T-helper 17 cell (primary cell): ENCODE data around the gene ANGPTL4. TPM values are rescaled to one million over a fixed set of nuclear protein-coding genes. Genes with fewer than 3 reads are reported as not detected.

Experiments used
- ATAC-seq: fragments of 150-1000 bp; cut with Tn5 transposase; 2 replicates; pipeline ENCODE4 v1.10.0; 2021; ENCODE audit warnings: mild to moderate bottlenecking, moderate library complexity
- DNase-seq, 3 donors: peaks; one replicate each; pipeline versions ENCODE4 v3.0.0 to v3.0.0-alpha.2; 2020 to 2021
- H3K9me3 ChIP-seq: one replicate; pipeline ENCODE4 v1.7.0; 2013; ENCODE audit warnings: low read length, mild to moderate bottlenecking; ENCODE audit not compliant: control insufficient read depth, poor library complexity, severe bottlenecking
- H3K27ac Mint-ChIP-seq: one replicate; pipeline ENCODE4 v1.8.0; 2022; ENCODE audit warnings: mild to moderate bottlenecking, moderate library complexity, mixed read lengths
- H3K27me3 Mint-ChIP-seq: one replicate; pipeline ENCODE4 v1.8.0; 2022; ENCODE audit warnings: mixed read lengths
- H3K36me3 Mint-ChIP-seq: one replicate; pipeline ENCODE4 v1.8.0; 2022; ENCODE audit warnings: low read depth, mixed read lengths
- H3K4me1 Mint-ChIP-seq: one replicate; pipeline ENCODE4 v1.8.0; 2022; ENCODE audit warnings: mild to moderate bottlenecking, mixed read lengths
- H3K4me3 Mint-ChIP-seq: one replicate; pipeline ENCODE4 v1.8.0; 2022; ENCODE audit warnings: mild to moderate bottlenecking, moderate library complexity, mixed read lengths
- total RNA-seq, 4 donors: library from RNA in 2 of 4; stranded (reverse) in 2 of 4; gene quantifications; one replicate each; pipeline ENCODE4 v1.2.3 and lab custom pipeline; 2022 to 2026

Gene ANGPTL4
- total RNA-seq, 2 donors from 2014 or later: not detected

GRCh38 chr19:8393192-8393870 lies 29.4 kb downstream of the ANGPTL4 start:
- DNase-seq (no peak), ATAC-seq (no peak)
- H3K9me3 ChIP-seq: no peaks in the 10 kb centered on the region
- H3K27me3 Mint-ChIP-seq: no peaks in the 10 kb centered on the region
- H3K27ac Mint-ChIP-seq: no peak overlapping the region
- no peaks in the 10 kb centered on the region for H3K36me3 Mint-ChIP-seq
- peaks cover 29% of the 10 kb centered on the region for H3K4me1 Mint-ChIP-seq
- H3K4me3 Mint-ChIP-seq: no peak overlapping the region

GRCh38 chr19:8393871-8394250 lies 29.9 kb downstream of the ANGPTL4 start:
- Mint-ChIP-seq H3K27me3 (no peaks in the 10 kb centered on the region), H3K27ac (no peak overlapping the region), H3K4me3 (peak overlapping the region; percentile 49), H3K4me1 (peaks cover 29% of the 10 kb centered on the region), H3K36me3 (no peaks in the 10 kb centered on the region)
- no peak for DNase-seq
- no peaks in the 10 kb centered on the region for H3K9me3 ChIP-seq
- ATAC-seq: no peak

GRCh38 chr19:8395621-8396082 lies 31.7 kb downstream of the ANGPTL4 start:
- Mint-ChIP-seq H3K27me3 (no peaks in the 10 kb centered on the region), H3K27ac (peak overlapping the region; percentile 96), H3K4me3 (no peak overlapping the region), H3K36me3 (peaks cover 3% of the 10 kb centered on the region), H3K4me1 (peaks cover 28% of the 10 kb centered on the region)
- no peaks in the 10 kb centered on the region for H3K9me3 ChIP-seq
- no peak for DNase-seq
- ATAC-seq: no peak

DNA sequence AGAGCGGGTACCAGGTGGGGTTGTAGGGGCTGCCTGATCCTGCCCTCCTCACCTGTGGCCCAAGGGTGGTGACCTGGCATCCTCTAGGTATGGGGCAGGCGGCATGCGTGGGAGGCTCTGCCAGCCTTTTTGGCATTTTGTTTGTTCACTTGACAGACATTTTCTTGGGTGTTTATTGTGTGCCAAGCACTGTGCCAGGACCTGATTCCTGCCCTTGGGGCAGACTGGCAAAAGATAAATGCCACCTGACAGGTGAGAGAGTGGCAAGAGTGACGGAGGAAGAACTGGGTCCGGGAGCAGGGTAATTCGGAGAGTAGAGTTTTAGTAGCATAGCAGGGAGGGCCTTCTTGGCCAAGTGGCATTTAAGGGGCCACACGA lies 32.2 kb downstream of the ANGPTL4 start:
- Mint-ChIP-seq H3K4me3 (no peak overlapping the region), H3K27me3 (no peaks in the 10 kb centered on the region), H3K27ac (peak overlapping the region; percentile 96), H3K36me3 (peaks cover 3% of the 10 kb centered on the region), H3K4me1 (peaks cover 28% of the 10 kb centered on the region)
- ATAC-seq (no peak), DNase-seq (no peak)
- no peaks in the 10 kb centered on the region for H3K9me3 ChIP-seq

DNA sequence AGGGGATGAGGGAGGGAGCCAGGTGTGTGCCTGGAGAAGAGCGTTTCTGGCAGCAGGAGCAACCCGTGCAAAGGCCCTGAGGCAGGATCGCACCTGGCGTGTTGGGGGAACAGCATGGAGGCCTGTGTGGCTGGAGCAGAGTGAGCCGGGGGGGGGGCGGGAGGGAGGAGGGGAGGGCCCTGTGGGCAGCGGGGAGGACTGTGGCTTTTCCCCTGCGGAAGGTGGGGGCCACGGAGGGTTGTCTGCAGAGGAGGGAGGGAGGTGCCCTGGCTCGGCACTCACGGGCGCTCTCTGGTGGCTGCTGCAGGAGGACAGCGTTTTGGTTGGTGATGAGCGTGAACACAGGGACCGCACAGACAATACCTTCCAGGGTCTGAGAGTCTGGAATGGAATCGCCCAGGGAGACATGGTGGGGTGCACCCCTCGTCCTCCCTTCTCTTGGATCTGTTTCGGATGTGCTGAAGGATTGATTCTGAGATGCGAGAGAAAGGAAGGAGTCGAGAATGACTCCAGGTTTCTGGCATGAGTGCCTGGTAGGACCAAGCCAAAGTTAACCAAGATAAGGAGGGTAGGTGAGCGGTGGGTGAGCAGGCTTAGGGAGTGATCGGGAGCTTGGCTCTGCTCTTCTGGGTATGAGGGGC lies 32.7 kb downstream of the ANGPTL4 start:
- Mint-ChIP-seq H3K36me3 (peaks cover 3% of the 10 kb centered on the region), H3K27me3 (no peaks in the 10 kb centered on the region), H3K27ac (peak overlapping the region; percentile 96), H3K4me3 (peak overlapping the region; percentile 41), H3K4me1 (peaks cover 26% of the 10 kb centered on the region)
- peak; percentile 64 to 75 (median 68) for DNase-seq
- ATAC-seq: peak; percentile 95
- H3K9me3 ChIP-seq: no peaks in the 10 kb centered on the region

- no peaks in the 10 kb centered on the region for H3K27me3 Mint-ChIP-seq
- DNase-seq: no peak
- peak overlapping the region; percentile 96 for H3K27ac Mint-ChIP-seq
- H3K36me3 Mint-ChIP-seq: peaks cover 4% of the 10 kb centered on the region
- H3K9me3 ChIP-seq: no peaks in the 10 kb centered on the region
- no peak overlapping the region for H3K4me3 Mint-ChIP-seq
- no peak for ATAC-seq
- H3K4me1 Mint-ChIP-seq: peaks cover 25% of the 10 kb centered on the region
Observed at GRCh38 chr19:8397271-8397670, 33.3 kb downstream of the ANGPTL4 start.

DNA sequence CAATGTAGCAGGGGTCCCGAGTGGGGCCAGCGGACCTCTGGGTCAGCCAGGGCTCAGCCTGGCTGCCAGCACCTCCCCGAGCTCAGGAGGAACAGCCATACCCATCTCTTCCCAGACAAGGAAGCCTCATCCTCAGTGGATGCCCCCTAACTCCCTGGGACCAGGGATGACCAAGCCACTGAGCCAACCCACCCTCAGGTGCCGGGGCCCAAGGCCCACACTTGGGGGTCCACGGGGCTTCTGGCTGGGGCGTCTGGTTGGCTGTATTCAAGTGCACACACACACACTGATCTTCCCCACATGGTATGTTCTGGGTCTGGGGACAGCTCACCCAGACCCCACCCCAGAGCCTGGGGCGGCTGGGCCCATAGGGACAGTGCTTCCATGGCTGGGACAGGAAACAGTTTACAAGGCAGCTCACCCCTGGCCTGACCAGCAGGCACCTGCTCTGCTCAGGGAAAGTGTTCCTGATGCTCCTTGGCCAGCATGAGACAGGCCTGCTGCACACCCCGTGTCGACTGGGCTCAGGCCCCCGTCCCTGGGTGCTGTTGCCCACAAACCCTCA lies 33.9 kb downstream of the ANGPTL4 start:
- DNase-seq: no peak
- H3K27me3 Mint-ChIP-seq: no peaks in the 10 kb centered on the region
- no peak for ATAC-seq
- H3K36me3 Mint-ChIP-seq: peaks cover 4% of the 10 kb centered on the region
- no peak overlapping the region for H3K4me3 Mint-ChIP-seq
- no peaks in the 10 kb centered on the region for H3K9me3 ChIP-seq
- peaks cover 25% of the 10 kb centered on the region for H3K4me1 Mint-ChIP-seq
- H3K27ac Mint-ChIP-seq: no peak overlapping the region

DNA sequence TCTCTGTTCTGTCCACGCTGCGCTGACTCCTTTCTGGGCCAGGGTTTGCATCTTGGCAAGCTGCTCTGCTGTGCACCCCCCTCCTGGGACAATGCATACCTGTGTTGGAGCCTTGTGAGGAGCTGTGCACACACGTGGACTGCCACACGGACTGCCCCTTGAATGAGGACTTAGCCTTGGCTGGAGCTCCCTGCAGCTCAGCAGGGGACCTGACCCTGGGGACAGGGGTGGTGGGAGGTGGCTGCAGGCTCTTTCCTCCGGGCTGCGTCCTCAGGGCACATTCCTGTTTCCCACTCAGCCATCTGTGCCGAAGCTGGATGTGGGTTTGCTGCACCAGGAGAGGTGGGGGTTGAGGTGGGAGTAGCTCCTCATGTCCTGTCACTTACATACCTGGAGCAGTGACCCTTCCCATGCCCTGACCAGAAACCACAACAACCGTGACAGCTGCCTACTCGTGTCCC lies 34.4 kb downstream of the ANGPTL4 start:
- H3K36me3 Mint-ChIP-seq: peaks cover 4% of the 10 kb centered on the region
- peaks cover 20% of the 10 kb centered on the region for H3K4me1 Mint-ChIP-seq
- no peaks in the 10 kb centered on the region for H3K27me3 Mint-ChIP-seq
- no peaks in the 10 kb centered on the region for H3K9me3 ChIP-seq
- ATAC-seq: no peak
- H3K27ac Mint-ChIP-seq: no peak overlapping the region
- no peak overlapping the region for H3K4me3 Mint-ChIP-seq
- no peak for DNase-seq

- Mint-ChIP-seq H3K27me3 (no peaks in the 10 kb centered on the region), H3K36me3 (peaks cover 6% of the 10 kb centered on the region), H3K27ac (no peak overlapping the region), H3K4me3 (no peak overlapping the region), H3K4me1 (peaks cover 19% of the 10 kb centered on the region)
- ATAC-seq: no peak
- DNase-seq: no peak
- no peaks in the 10 kb centered on the region for H3K9me3 ChIP-seq
Observed at GRCh38 chr19:8399681-8400188, 35.8 kb downstream of the ANGPTL4 start.

- ATAC-seq (no peak), DNase-seq (no peak)
- Mint-ChIP-seq H3K4me1 (peaks cover 8% of the 10 kb centered on the region), H3K4me3 (no peak overlapping the region), H3K27ac (no peak overlapping the region), H3K27me3 (no peaks in the 10 kb centered on the region), H3K36me3 (peaks cover 6% of the 10 kb centered on the region)
- no peaks in the 10 kb centered on the region for H3K9me3 ChIP-seq
Observed at GRCh38 chr19:8401981-8402411, 38.0 kb downstream of the ANGPTL4 start.

- Mint-ChIP-seq H3K27me3 (no peaks in the 10 kb centered on the region), H3K4me3 (no peak overlapping the region), H3K4me1 (peaks cover 6% of the 10 kb centered on the region), H3K36me3 (peaks cover 6% of the 10 kb centered on the region), H3K27ac (peak overlapping the region; percentile 51)
- DNase-seq (no peak), ATAC-seq (no peak)
- no peaks in the 10 kb centered on the region for H3K9me3 ChIP-seq
Observed at GRCh38 chr19:8403098-8403819, 39.3 kb downstream of the ANGPTL4 start.

DNA sequence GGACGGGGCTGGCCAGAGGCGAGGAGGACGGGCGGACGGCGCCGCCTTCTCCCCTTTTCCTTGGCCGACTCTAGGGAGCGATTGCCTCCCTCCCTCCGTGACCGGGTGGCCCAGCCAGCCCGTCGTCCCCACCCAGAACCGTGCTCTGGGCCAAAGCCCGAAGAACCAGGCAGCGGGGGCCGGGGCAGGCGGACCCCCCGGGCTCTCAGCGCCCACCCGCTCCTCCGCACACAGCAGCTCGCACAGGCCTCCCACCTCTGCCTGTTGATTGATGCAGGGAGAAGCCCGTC lies 39.8 kb downstream of the ANGPTL4 start:
- H3K4me3 Mint-ChIP-seq: no peak overlapping the region
- peaks cover 6% of the 10 kb centered on the region for H3K4me1 Mint-ChIP-seq
- DNase-seq (no peak), ATAC-seq (no peak)
- H3K27me3 Mint-ChIP-seq: no peaks in the 10 kb centered on the region
- H3K9me3 ChIP-seq: no peaks in the 10 kb centered on the region
- H3K36me3 Mint-ChIP-seq: peaks cover 6% of the 10 kb centered on the region
- no peak overlapping the region for H3K27ac Mint-ChIP-seq
